Measurements from ENCODE around the gene CD68.

Gene CD68

DNA sequence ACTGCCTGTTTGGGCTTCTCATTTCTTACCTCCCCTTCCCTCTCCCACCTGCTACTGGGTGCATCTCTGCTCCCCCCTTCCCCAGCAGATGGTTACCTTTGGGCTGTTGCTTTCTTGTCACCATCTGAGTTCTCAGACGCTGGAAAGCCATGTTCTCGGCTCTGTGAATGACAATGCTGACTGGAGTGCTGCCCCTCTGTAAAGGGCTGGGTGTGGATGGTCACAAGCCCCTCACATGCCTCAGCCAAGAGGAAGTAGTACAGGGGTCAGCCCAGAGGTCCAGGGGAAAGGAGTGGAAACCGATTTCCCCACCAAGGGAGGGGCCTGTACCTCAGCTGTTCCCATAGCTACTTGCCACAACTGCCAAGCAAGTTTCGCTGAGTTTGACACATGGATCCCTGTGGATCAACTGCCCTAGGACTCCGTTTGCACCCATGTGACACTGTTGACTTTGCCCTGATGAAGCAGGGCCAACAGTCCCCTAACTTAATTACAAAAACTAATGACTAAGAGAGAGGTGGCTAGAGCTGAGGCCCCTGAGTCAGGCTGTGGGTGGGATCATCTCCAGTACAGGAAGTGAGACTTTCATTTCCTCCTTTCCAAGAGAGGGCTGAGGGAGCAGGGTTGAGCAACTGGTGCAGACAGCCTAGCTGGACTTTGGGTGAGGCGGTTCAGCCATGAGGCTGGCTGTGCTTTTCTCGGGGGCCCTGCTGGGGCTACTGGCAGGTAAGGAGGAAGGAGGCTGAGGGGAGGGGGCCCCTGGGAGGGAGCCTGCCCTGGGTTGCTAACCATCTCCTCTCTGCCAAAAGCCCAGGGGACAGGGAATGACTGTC, at the start of gene CD68:
Gene CD68, plus strand, starts transcription at position 638 of the 833 bp plus-strand sequence. Its CDS starts 40 bp downstream, at position 678.
- peak; percentile 73 for DNase-seq (ENCODE audit: low spot score)

DNA sequence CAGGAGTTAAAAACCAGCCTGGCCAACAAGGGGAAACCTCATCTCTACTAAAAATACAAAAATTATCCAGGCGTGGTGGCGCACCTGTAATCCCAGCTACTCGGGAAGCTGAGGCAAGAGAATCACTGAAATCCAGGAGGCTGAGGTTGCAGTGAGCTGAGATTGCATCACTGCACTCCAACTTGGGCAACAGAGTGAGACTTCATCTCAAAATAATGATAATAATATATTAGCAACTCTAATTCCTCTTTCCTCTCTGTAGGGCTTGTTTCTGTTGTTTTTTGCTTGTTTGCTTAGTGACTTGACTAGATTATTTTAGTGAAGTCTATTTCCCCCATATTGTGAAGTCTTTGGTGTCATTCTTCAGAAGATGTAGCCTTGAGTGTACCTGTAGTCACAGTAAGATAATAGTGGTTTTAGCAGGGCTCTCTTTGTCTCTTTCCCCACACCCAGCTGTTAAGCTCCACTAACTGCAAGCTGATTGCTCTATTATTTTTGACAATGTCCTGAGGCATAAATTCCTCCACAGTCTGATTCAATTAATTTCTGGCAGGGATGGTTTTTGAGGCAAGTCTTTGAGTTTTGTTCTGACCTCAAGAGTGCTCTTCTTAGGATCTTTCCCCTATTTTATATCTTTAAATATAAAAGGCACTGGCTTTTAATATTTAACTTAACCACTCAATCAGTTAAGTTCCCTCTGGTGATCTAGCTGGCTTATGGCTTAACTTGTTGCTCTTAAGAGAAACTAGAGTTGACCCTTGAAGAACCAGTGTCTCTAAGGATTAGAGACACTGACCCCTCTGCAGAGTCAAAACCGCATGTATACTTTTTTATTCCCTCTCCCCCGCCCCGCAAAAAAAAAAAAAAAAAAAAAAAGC, 49.2 kb upstream of the CD68 start:
- no peak for DNase-seq (ENCODE audit: low spot score)

- no peak for DNase-seq (ENCODE audit: low spot score)
Measured at GRCh38 chr17:7538050-7538449, 41.4 kb upstream of the CD68 start.

- DNase-seq (ENCODE audit: low spot score) = no peak
Measured at GRCh38 chr17:7538891-7539545, 40.4 kb upstream of the CD68 start.

- DNase-seq (ENCODE audit: low spot score) = no peak
Measured at GRCh38 chr17:7541074-7541621, 38.3 kb upstream of the CD68 start.

DNA sequence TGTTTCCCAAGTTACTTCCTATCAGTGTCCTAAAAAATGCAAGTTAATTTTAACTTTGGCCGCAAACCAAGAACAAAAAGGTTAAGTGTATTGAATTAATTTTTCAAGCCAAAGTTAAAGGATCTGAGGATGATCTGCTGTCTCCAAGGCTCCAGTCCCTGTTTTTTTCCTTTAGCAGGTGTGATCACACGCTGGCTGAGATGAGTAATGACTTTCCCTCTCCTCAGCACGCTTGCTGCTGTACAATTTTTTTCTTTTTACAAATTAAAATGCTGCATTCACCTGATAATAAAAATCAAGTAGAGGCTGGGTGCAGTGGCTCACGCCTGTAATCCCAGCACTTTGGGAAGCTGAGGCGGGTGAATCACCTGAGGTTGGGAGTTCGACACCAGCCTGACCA, 34.5 kb upstream of the CD68 start:
- no peak for DNase-seq (ENCODE audit: low spot score)

DNA sequence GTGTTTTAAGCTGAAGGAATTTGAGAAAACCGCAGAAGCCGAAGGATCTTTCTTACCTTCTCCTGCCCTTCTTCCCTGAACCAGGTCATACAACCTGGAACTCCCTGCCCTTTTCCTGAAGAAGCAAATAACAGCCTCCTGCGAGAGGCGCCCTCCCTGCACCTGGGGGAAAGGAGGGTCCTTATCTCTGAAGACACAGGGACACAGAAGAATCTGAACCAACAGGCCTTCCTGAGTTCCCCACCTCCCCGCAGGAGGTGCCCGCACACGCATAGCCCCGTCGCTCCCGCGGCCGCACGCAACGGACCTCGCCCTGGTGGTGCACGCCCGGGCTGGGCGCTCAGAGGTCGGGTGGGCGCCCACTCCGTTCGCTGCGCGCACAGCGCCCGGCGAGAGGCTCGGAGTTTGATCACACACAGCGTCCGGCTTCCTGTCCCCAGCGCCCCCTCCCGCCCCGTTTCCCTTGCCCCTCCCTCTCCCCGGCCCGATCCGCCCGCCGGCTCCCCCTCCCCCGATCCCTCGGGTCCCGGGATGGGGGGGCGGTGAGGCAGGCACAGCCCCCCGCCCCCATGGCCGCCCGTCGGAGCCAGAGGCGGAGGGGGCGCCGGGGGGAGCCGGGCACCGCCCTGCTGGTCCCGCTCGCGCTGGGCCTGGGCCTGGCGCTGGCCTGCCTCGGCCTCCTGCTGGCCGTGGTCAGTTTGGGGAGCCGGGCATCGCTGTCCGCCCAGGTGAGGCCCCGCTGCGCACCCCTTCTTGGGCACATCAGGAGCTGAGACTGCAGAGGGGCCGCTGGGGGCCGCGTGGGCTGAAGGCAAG, 30.6 kb upstream of the CD68 start, which contains the start of gene TNFSF12:
Gene TNFSF12, plus strand, starts transcription at position 474 of the 816 bp plus-strand sequence. Its CDS starts 96 bp downstream, at position 570.
- DNase-seq (ENCODE audit: low spot score) = no peak

GRCh38 chr17:7549401-7550055, 29.9 kb upstream of the CD68 start:
- no peak for DNase-seq (ENCODE audit: low spot score)

DNA sequence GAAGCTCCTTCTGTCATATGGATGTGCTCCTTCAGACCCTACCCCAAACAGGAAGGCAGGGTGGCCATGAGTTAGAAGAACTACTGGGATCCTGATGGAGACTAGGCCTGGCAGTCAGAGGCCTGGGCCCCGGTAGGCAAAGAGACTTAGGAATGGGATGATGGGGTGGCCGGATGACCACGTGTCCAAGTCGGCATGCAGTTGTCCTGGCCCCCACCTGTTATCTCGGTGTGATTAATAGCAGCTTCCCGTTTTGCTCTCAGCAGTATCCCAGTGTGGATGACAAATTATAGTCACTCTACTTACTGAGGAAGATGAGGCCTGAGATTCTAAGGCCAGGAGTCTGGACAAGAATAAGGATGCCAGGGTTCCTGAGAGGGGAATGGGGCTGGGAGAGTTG, 29.1 kb upstream of the CD68 start:
- DNase-seq (ENCODE audit: low spot score) = no peak

- DNase-seq (ENCODE audit: low spot score) = no peak
Measured at GRCh38 chr17:7551396-7551795, 28.0 kb upstream of the CD68 start.

DNA sequence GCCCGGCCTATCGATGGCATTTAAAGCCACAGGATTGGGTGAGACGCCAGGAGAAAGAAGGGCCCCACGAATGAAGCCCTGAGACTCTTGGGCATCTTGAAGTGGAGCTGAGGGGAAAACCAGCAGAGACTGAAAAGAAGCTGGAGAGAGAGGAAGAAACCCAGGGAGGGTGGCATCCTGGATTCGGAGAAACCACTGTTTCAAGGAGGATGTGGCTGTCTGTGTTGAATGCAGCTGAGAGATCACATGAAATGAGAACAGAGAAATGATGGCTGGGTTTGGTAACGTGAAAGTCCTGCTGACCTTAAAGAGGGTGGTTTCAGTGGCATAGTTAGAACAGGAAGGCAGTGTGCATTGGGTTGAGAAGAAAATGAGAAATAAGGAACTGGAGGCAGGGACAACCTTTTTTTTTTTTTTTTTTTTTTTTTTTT, 26.8 kb upstream of the CD68 start:
- peak; percentile 80 for DNase-seq (ENCODE audit: low spot score)

- DNase-seq (ENCODE audit: low spot score) = no peak
Measured at GRCh38 chr17:7553356-7553755, 26.1 kb upstream of the CD68 start.

DNA sequence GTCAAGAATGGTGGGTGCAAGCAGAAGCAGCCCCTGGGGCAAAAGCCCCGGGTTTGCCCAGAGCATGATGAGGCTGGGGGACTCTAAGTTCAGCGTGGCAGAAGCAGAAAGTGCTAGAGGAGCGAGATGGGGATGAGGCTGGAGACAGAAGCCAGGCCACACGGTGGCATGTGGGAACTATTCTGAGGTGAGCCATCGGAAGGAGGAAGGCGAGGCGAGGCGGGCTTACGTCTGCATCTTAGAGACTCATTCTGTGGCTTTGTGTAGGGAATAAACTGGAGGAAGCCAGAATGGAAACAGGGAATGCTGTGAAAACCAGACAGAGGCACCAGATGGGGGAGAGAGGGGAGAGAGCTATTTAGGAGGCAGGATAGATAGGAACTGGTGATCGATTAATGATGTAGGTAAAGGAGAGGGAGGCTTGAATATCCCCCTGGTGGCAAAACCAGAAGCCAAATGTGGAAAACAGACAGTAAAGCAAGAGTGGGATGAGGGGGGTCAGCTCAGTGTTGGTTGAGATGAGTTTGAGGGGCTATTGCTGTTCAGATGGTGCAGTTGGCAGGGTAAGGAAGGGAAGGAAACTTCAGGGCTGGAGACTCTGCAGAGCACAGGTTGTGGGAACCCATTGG, 24.0 kb upstream of the CD68 start:
- DNase-seq (ENCODE audit: low spot score) = no peak

GRCh38 chr17:7556627-7557026, 22.8 kb upstream of the CD68 start:
- no peak for DNase-seq (ENCODE audit: low spot score)

DNA sequence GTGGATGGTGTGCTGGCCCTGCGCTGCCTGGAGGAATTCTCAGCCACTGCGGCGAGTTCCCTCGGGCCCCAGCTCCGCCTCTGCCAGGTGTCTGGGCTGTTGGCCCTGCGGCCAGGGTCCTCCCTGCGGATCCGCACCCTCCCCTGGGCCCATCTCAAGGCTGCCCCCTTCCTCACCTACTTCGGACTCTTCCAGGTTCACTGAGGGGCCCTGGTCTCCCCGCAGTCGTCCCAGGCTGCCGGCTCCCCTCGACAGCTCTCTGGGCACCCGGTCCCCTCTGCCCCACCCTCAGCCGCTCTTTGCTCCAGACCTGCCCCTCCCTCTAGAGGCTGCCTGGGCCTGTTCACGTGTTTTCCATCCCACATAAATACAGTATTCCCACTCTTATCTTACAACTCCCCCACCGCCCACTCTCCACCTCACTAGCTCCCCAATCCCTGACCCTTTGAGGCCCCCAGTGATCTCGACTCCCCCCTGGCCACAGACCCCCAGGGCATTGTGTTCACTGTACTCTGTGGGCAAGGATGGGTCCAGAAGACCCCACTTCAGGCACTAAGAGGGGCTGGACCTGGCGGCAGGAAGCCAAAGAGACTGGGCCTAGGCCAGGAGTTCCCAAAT, 22.2 kb upstream of the CD68 start:
- DNase-seq (ENCODE audit: low spot score) = no peak

DNA sequence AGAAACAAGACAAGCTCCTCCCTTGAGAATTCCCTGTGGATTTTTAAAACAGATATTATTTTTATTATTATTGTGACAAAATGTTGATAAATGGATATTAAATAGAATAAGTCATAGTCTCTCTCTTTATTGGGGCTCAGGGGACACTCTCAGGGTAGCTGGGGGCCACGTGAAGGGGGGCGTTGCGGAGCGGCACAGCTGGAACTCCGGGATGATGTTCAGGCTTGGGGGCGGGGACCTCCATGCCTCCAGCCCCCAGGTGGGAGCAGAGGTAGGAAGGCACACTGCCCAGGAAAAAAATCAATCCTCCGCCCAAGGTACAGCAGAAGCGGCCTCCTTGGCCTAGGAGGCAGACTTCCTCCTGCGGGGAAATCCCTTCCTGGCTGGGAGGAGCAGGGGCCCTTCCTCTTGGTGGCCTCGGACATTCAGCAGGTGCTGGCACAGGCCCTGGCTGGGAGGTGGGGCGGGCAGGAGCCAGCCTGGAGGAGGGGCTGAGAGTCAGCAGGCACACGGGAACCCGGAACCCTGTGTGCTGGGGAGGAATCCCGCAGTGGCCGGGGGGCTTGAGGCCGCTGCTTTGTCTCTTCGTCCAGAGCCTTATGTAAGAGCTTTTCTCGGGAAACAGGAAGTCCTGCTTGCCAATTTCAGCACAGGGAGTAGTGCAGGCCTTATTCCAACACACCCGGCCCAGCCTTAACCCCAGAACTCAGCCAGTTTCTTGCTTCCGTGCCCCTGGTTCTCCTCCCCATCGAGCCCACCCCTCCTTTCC, 21.5 kb upstream of the CD68 start:
- DNase-seq (ENCODE audit: low spot score) = peak; percentile 84

- no peak for DNase-seq (ENCODE audit: low spot score)
Measured at GRCh38 chr17:7558544-7559319, 20.7 kb upstream of the CD68 start, which contains the start of gene TNFSF13. TSS of gene TNFSF13 (plus strand) at chr17:7558750. CDS start at chr17:7559040, 290 bp downstream.
